Nephron progenitor cell (in vitro differentiated cells): Measurements from ENCODE around the gene ENPP3.

Experiments
- DNase-seq: peaks from one replicate; pipeline ENCODE4 v3.0.0; 2021
- H3K27ac Mint-ChIP-seq: 2 replicates; pipeline ENCODE4 v1.8.0; 2021; ENCODE audit warnings: mild to moderate bottlenecking, moderate library complexity, mixed read lengths
- H3K27me3 Mint-ChIP-seq: 2 replicates; pipeline ENCODE4 v1.8.0; 2021; ENCODE audit warnings: mild to moderate bottlenecking, low read depth, mixed read lengths; ENCODE audit not compliant: poor library complexity
- H3K36me3 Mint-ChIP-seq: 2 replicates; pipeline ENCODE4 v1.8.0; 2021; ENCODE audit warnings: low read depth, mixed read lengths
- H3K4me1 Mint-ChIP-seq: 2 replicates; pipeline ENCODE4 v1.8.0; 2021; ENCODE audit warnings: mixed read lengths
- H3K4me3 Mint-ChIP-seq: 2 replicates; pipeline ENCODE4 v1.8.0; 2021; ENCODE audit warnings: mild to moderate bottlenecking, moderate library complexity, mixed read lengths
- H3K9me3 Mint-ChIP-seq: 2 replicates; pipeline ENCODE4 v1.8.0; 2021; ENCODE audit warnings: mild to moderate bottlenecking, moderate library complexity, mixed read lengths
- CTCF ChIP-seq: fragments of 200-600 bp; sonication (generic); IDR thresholded peaks from 2 replicates; pipeline ENCODE4 v1.5.0; 2021; ENCODE audit warnings: antibody characterized with exemption

Gene ENPP3

DNA sequence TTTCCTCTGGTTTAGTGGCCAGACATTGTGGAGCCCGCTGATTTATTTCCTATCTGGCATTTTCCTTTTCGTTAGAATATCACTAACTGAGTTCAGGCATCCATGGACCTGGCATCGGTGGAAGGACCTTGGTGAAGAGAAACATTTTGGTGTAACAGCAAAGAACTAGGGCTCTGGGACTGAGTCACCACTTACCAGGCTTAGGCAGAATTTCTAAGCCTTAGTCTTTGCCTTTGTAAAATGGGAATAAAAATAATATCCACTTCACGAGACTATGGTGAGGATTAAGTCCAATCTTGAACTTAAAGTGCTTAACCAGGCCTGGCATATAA lies 128.7 kb downstream of the ENPP3 start:
- Mint-ChIP-seq H3K27ac (no peak overlapping the region), H3K9me3 (no peaks in the 10 kb centered on the region), H3K4me3 (no peak overlapping the region)

GRCh38 chr6:131766631-131767030 lies 129.5 kb downstream of the ENPP3 start:
- Mint-ChIP-seq H3K4me3 (no peak overlapping the region), H3K27me3 (no peaks in the 10 kb centered on the region), H3K4me1 (peaks cover 7% of the 10 kb centered on the region), H3K9me3 (no peaks in the 10 kb centered on the region), H3K27ac (no peak overlapping the region), H3K36me3 (no peaks in the 10 kb centered on the region)
- no peak for TF ChIP-seq CTCF
- DNase-seq, result no peak

More for the DNA sequence above, 128.7 kb downstream of the ENPP3 start:
- Mint-ChIP-seq H3K27me3 (no peaks in the 10 kb centered on the region), H3K36me3 (no peaks in the 10 kb centered on the region), H3K4me1 (peaks cover 7% of the 10 kb centered on the region)
- no peak for DNase-seq
- no peak for TF ChIP-seq CTCF

DNA sequence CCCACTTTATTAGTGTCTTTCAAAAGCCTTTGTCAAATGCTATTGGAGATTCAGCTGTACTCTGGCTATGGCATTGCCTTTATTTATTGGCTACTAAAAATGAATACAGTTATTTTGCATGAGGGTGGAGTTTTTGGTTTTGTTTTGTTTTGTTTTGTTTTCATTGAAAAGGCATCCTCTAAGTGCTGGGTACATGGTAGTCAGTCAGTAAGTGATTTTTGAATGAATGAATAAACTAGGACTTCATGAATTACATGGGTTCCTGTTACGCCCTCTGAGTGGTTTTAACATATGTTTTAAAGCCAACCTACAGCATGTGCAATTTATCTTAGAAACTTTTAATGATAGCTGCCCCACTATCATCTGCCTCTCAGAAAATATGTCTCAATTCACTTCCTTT lies 131.9 kb downstream of the ENPP3 start:
- H3K36me3 Mint-ChIP-seq, result no peaks in the 10 kb centered on the region
- no peak for DNase-seq
- no peaks in the 10 kb centered on the region for H3K9me3 Mint-ChIP-seq
- H3K27ac Mint-ChIP-seq, result no peak overlapping the region
- TF ChIP-seq CTCF, result no peak
- no peaks in the 10 kb centered on the region for H3K27me3 Mint-ChIP-seq
- peaks cover 7% of the 10 kb centered on the region for H3K4me1 Mint-ChIP-seq
- H3K4me3 Mint-ChIP-seq, result no peak overlapping the region

GRCh38 chr6:131769385-131770141 lies 132.5 kb downstream of the ENPP3 start:
- no peak for TF ChIP-seq CTCF
- Mint-ChIP-seq H3K9me3 (no peaks in the 10 kb centered on the region), H3K36me3 (no peaks in the 10 kb centered on the region), H3K27me3 (no peaks in the 10 kb centered on the region), H3K4me3 (no peak overlapping the region), H3K4me1 (peaks cover 7% of the 10 kb centered on the region), H3K27ac (no peak overlapping the region)
- no peak for DNase-seq

DNA sequence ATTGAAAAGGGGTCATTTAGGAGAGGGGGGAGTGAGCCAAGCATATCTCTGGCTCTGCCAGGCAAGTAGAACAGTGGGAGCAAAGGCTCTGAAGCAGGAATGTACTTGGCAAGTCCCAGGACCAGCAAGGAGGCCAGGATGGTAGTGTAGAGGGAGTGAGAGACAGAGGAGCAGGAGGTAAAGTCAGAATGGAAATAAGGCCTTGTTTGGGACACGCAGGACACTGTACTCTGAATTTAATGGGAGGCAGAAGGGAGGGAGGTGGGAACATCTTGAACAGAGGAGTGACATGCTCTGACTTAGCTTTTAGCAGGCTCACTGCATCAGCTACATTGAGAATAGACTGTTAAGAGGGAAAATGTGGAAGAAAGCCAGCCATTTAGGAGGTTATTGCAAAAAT lies 133.7 kb downstream of the ENPP3 start:
- TF ChIP-seq CTCF, result no peak
- peaks cover 3% of the 10 kb centered on the region for H3K27me3 Mint-ChIP-seq
- peaks cover under 1% of the 10 kb centered on the region for H3K4me1 Mint-ChIP-seq
- no peaks in the 10 kb centered on the region for H3K9me3 Mint-ChIP-seq
- H3K36me3 Mint-ChIP-seq, result no peaks in the 10 kb centered on the region
- no peak overlapping the region for H3K27ac Mint-ChIP-seq
- no peak overlapping the region for H3K4me3 Mint-ChIP-seq
- no peak for DNase-seq

DNA sequence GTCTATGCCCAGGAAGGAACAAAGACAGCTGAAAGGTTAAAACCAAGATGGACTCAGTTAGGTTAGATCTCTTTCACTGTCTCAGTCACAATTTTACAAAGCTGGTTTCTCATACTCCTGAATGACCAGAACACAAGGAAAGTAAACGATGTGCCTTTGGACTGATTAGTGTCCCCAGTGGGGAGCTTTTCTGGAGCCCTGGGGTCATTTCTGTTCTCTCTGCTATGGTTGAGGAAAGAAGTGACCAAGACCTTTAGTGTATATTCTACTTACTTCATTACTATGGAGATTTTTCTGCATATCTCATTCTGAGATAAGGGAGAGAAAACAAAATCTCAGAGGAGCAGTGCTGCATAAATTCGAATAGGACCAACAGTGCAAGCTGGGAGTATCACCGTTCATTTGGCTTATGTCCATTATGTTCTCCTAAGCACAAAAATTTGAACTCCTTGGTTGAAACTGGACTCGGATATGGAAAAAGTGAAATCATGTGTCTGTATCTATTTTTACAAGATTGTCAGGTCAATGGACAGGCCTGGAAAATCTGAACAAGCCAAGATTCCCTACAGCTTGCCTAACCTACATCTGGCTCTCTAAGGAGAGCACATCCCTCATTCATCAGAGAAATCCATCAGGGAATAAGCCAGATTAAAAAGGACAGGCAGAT lies 136.3 kb downstream of the ENPP3 start:
- H3K4me3 Mint-ChIP-seq, result no peak overlapping the region
- no peak for TF ChIP-seq CTCF
- no peaks in the 10 kb centered on the region for H3K36me3 Mint-ChIP-seq
- no peaks in the 10 kb centered on the region for H3K9me3 Mint-ChIP-seq
- peaks cover 10% of the 10 kb centered on the region for H3K27me3 Mint-ChIP-seq
- H3K27ac Mint-ChIP-seq, result no peak overlapping the region
- no peaks in the 10 kb centered on the region for H3K4me1 Mint-ChIP-seq
- DNase-seq, result no peak
